Central memory CD8-positive, alpha-beta T cell (primary cell): ENCODE results near the gene SCAPER.

Experiments
- ATAC-seq: fragments of 150-1000 bp; cut with Tn5 transposase; replicated peaks from 2 replicates; pipeline ENCODE4 v1.10.0; 2022; ENCODE audit warnings: mild to moderate bottlenecking, moderate FRiP score, moderate number of reproducible peaks; ENCODE audit not compliant: poor library complexity, severe bottlenecking; ENCODE audit errors: extremely low read depth
- DNase-seq, 2 donors: peaks; one replicate each; pipeline ENCODE4 v3.0.0; 2021; ENCODE audit warnings: low spot score in 2 of 2
- H3K27ac Mint-ChIP-seq: one replicate; pipeline ENCODE4 v1.8.0; 2022; ENCODE audit warnings: low read depth, mild to moderate bottlenecking, moderate library complexity, mixed read lengths
- H3K27me3 Mint-ChIP-seq: one replicate; pipeline ENCODE4 v1.8.0; 2022; ENCODE audit warnings: mixed read lengths
- H3K36me3 Mint-ChIP-seq: one replicate; pipeline ENCODE4 v1.8.0; 2022; ENCODE audit warnings: mild to moderate bottlenecking, moderate library complexity, mixed read lengths; ENCODE audit not compliant: insufficient read depth
- H3K4me1 Mint-ChIP-seq: one replicate; pipeline ENCODE4 v1.8.0; 2022; ENCODE audit warnings: mixed read lengths
- H3K4me3 Mint-ChIP-seq: one replicate; pipeline ENCODE4 v1.8.0; 2022; ENCODE audit warnings: mild to moderate bottlenecking, moderate library complexity, mixed read lengths
- H3K9me3 Mint-ChIP-seq: one replicate; pipeline ENCODE4 v1.8.0; 2022; ENCODE audit warnings: mixed read lengths

SCAPER gene

DNA sequence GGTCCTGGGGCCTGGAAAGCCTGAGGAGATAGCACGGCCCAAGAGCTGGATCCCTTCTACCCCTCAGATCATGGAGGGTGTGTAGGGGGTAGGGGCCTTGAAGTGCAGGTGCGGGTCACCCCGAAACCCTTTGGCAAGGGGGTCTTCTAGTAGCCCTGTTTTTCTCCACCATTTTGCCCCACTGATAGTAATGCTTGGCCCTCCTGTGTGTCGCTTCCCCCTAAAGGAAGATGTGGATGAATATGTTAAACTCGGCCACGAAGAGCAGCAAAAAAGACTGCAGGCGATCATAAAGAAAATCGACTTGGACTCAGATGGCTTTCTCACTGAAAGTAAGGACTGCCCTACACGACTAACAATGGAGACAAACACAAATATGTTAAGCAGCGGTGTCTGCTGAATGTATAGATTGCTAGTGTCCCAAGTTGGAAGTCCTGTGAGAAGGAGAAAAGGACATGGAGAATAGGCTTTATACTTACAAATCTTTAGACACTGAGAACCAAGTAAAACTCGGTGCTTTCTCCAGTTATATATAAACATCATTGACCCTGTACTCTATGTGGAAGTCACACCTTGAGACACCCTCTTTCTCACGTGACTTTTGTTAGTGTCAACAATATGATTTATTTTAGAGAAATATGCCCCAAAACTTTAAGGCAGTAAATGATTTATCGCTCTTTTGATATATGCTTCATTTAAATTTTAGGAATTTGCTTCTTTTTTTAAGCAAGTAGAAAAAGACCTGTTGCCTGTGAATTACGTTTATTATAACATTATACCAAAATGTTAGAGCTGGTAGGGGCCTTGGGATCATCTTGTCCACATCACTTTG is 27.2 kb upstream of the SCAPER start:
- peak overlapping the region; percentile 76 for H3K27ac Mint-ChIP-seq

DNA sequence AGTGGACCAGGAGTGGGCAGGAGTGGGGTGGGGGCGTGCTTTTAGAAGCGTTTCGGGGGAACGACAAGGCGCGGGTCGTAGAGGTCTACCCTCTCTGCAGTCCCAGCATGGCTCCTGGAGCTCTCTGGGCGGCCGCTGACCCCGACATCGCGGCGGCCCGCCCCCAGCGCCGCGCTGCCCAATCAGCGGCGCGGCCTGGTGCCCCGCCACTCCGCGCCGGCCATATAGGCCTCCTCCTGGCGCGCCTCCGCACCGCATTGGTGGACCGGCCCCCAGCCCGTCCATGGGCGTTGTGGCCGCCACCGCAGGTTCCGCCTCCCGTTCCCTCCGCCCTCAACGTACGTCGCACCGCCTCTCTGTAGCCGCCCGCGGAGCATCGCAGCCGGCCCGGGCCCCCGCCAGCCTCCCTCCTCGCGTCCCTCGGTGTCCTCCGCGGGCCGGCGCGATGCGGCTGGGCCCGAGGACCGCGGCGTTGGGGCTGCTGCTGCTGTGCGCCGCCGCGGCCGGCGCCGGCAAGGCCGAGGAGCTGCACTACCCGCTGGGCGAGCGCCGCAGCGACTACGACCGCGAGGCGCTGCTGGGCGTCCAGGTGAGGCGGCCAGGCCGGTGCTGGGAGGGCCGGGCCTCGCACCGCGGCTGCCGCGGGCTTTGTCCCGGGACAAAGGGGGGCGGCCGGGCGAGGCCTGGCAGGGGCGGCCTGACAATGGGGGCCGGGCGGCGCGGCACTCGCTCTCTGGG is 26.4 kb upstream of the SCAPER start, which contains the start of gene RCN2:
Gene RCN2, plus strand, starts transcription at position 353 of the 738 bp plus-strand sequence. Its CDS starts 93 bp downstream, at position 446.
- peak; percentile 85 to 88 for DNase-seq
- peaks cover 24% of the 10 kb centered on the region for H3K4me1 Mint-ChIP-seq
- H3K9me3 Mint-ChIP-seq = no peaks in the 10 kb centered on the region

More for the DNA sequence above, 27.2 kb upstream of the SCAPER start:
- Mint-ChIP-seq H3K36me3 (peaks cover 11% of the 10 kb centered on the region), H3K4me3 (peak overlapping the region; percentile 78), H3K27me3 (no peaks in the 10 kb centered on the region), H3K4me1 (peaks cover 24% of the 10 kb centered on the region), H3K9me3 (no peaks in the 10 kb centered on the region)
- no peak for ATAC-seq
- DNase-seq = no peak

DNA sequence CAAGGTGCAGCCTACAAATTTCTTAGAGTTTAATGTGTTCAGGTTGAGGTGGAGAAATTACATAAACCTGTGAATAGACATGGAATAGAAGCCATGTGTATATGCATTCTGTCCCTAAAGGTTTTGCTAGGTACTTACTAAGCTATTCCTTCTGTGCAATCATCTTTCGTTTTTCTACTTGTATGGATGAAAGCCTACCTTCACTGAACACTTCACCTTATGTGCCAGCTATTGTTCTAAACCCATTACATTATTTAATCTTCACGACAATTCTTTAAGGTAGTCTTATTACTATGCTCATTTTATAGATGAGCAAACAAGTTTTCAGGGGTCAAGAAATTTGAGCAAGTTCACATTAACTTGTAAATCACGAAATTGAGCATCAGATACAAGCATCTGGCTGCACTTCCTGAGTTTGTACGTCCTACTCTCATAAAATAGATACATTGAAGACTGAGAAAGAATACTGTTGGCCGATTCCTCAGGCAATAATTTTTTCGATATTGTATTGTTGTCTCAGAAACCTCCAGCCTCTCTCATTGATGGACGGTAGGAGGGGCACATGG is 25.8 kb upstream of the SCAPER start:
- H3K27me3 Mint-ChIP-seq = no peaks in the 10 kb centered on the region
- peak overlapping the region; percentile 76 for H3K27ac Mint-ChIP-seq
- H3K4me1 Mint-ChIP-seq = peaks cover 24% of the 10 kb centered on the region
- DNase-seq = no peak
- H3K36me3 Mint-ChIP-seq = peaks cover 10% of the 10 kb centered on the region
- no peak for ATAC-seq
- no peaks in the 10 kb centered on the region for H3K9me3 Mint-ChIP-seq
- H3K4me3 Mint-ChIP-seq = peak overlapping the region; percentile 78

More for the DNA sequence above, 26.4 kb upstream of the SCAPER start, which contains the start of gene RCN2:
- H3K4me3 Mint-ChIP-seq = peak within 1 kb of the TSS; percentile 78
- no peaks in the 10 kb centered on the region for H3K27me3 Mint-ChIP-seq
- peak within 1 kb of the TSS; percentile 76 for H3K27ac Mint-ChIP-seq
- peak; percentile 99 for ATAC-seq
- peaks cover 10% of the 10 kb centered on the region for H3K36me3 Mint-ChIP-seq

DNA sequence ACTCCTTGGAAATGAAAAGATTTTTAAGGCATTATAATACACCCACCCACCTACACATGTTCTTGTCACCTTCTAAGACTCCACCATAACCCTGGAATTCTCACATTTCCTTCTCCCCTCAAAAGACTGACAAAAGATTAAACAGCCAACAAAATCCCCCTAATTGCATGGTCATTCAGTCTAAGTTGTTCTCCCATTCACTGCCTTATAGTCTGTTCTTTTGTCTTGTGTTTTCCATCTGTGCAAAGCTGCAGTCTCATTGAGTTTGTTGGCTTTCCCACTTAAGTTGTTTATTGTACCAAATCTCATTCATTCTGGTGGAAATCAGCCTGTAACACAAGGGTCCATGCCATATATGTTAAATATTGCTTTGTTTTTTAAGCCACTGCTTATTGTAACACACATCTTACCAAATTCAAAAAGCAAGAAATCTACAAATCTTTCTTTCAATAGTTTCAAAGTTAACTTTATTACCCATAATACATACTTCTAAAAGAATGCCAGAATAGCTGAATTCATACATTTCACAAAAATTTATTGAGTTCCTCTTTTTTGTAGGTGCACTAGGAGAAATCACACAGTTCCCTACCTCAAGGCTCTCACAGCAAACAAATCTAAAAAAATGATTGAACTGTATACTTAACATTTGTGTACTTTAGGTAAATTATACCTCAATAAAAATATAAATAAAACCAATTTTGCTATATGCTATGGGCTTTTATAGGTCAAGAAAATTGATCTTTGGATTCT is 24.0 kb upstream of the SCAPER start:
- Mint-ChIP-seq H3K27me3 (no peaks in the 10 kb centered on the region), H3K9me3 (no peaks in the 10 kb centered on the region), H3K36me3 (peaks cover 2% of the 10 kb centered on the region), H3K4me1 (peaks cover 17% of the 10 kb centered on the region), H3K4me3 (no peak overlapping the region), H3K27ac (no peak overlapping the region)
- no peak for DNase-seq
- ATAC-seq = no peak

DNA sequence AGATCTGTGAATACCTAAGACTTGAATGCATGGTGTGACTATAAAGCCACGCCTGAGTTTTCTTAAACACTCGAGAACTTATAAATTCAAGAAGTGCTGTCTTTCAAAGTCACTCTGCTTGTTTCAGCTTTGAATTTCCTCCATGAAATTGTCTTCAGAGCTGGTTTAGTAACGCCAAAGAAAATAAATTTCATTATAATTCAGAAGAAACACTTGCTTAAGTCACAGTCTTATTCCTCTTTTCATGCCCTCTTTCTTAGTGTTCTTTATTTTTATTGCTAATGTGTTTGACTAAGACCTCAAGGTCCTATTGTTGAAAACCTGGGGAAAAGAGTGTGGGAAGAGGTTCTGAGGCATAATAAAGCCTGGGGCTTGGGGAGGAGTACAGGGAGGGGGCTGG is 23.1 kb upstream of the SCAPER start:
- Mint-ChIP-seq H3K27me3 (peaks cover 5% of the 10 kb centered on the region), H3K9me3 (no peaks in the 10 kb centered on the region), H3K4me3 (no peak overlapping the region), H3K4me1 (peaks cover 16% of the 10 kb centered on the region), H3K36me3 (peaks cover 2% of the 10 kb centered on the region), H3K27ac (no peak overlapping the region)
- DNase-seq (no peak), ATAC-seq (no peak)

DNA sequence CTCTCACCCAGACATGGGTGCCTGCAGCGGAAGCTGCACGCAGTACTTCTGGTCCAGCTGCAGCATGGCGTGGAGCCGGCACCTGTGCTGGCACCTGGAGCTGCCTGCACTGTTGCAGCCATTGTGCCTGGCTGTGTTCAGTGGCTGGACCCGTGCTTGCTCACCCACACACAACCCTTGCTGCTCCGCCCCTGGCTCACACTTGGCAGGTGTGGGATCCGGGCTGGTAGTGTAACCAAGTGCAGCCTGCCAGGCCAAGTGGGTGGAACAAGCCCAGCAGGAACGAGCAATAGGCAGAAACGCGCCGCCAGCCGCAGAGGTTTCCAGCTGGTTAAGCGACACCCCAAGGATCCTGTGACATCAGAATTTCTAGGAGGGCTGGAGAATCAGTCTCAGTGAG is 11.2 kb upstream of the SCAPER start:
- H3K9me3 Mint-ChIP-seq = no peaks in the 10 kb centered on the region

DNA sequence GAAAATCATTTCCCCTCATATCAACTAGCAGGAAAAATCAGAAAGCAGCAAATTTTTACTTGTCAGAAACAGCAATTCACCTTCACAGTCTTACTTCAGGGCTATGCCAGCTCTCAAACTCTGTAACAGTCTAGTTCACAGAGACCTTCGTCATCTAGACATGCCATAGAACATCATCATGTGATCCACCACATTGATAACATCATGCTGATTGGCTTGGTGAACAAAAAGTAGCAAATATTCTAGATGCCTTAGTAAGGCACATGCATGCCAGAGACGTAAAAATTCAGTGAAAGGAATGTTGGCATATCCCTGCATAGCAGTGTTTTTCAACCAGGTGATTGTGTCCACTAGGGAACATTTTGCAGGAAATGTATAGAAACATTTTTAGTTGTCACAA is 8.6 kb upstream of the SCAPER start:
- ATAC-seq = no peak
- H3K4me3 Mint-ChIP-seq = no peak overlapping the region
- no peaks in the 10 kb centered on the region for H3K4me1 Mint-ChIP-seq
- no peak overlapping the region for H3K27ac Mint-ChIP-seq
- no peaks in the 10 kb centered on the region for H3K36me3 Mint-ChIP-seq
- H3K9me3 Mint-ChIP-seq = no peaks in the 10 kb centered on the region
- H3K27me3 Mint-ChIP-seq = peaks cover 14% of the 10 kb centered on the region
- DNase-seq = no peak

More for the DNA sequence above, 11.2 kb upstream of the SCAPER start:
- no peaks in the 10 kb centered on the region for H3K36me3 Mint-ChIP-seq
- H3K27me3 Mint-ChIP-seq = peaks cover 33% of the 10 kb centered on the region
- H3K4me3 Mint-ChIP-seq = no peak overlapping the region
- H3K4me1 Mint-ChIP-seq = no peaks in the 10 kb centered on the region
- H3K27ac Mint-ChIP-seq = no peak overlapping the region
- DNase-seq = no peak
- ATAC-seq = no peak

DNA sequence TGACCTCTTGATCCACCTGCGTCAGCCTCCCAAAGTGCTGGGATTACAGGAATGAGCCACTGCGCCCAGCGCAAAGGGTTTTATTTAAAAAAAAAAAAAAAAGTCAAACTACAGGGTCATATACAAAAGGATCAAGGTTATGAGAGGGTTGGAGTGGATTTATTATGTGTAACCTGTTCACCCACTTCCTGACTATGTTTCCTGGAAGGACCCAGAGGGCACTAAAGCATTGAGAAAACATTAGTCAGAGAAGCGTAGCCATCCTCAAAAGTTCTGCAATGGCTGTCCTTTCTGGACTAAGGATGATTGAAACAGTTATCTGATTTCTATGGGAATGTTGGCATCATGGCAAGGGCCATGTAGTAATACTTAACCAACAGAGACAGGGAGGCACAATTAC is 7.3 kb upstream of the SCAPER start:
- peaks cover 3% of the 10 kb centered on the region for H3K27me3 Mint-ChIP-seq
- no peak overlapping the region for H3K4me3 Mint-ChIP-seq
- no peaks in the 10 kb centered on the region for H3K9me3 Mint-ChIP-seq
- H3K4me1 Mint-ChIP-seq = no peaks in the 10 kb centered on the region
- ATAC-seq = no peak
- no peak for DNase-seq
- H3K36me3 Mint-ChIP-seq = no peaks in the 10 kb centered on the region
- H3K27ac Mint-ChIP-seq = no peak overlapping the region

DNA sequence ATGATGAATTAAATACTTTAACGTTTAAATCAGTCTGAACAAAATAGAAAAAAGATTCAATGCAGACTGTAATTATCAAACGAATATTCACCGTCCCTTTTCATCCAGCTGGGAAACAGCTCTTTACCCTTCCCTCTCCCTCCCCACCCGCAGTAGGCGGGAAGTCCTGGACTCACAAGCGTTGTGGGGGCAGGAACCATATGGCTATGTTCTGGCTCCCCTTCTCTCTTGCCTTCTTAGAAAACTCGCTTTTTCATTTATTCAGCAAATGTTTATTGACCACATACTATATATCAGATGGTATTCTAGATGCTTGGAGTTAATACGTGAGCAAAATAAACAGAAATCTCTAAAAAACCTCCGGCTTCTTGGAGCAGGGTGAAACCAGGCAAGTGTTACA is 715 bp upstream of the SCAPER start:
- ATAC-seq = no peak
- no peak for DNase-seq
- no peaks in the 10 kb centered on the region for H3K9me3 Mint-ChIP-seq
- H3K36me3 Mint-ChIP-seq = peaks cover 3% of the 10 kb centered on the region
- peaks cover 17% of the 10 kb centered on the region for H3K4me1 Mint-ChIP-seq
- no peaks in the 10 kb centered on the region for H3K27me3 Mint-ChIP-seq
- peak overlapping the region; percentile 88 for H3K27ac Mint-ChIP-seq
- peak overlapping the region; percentile 87 for H3K4me3 Mint-ChIP-seq

DNA sequence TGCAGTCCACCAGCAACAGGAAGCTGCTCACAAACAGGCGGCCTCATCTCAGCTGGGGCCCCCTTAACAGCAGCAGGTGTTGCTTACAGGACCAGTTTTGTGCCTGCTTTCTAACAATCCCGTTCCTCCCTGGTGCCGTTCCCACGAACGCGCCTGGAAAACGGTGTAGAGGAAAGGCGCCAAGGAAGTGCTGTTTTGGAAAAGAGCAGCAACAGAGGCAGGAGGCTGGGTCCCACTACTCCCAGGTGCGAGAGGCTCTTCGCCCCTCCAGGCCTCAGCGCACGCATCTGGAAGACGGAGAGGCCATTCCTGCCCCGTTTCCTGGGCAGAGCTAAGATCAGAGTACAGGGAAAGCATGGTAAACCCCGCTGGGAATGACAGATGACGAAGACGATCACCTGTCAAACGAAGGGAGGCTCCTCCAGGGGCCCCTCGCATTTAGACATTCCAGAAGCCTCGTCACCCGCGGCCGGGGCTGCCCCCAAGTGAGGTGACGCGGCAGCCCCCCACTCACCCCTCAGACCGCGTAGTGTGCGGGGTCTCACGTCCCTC is 603 bp downstream of the SCAPER start:
- DNase-seq = peak in 1 of 2 donors; percentile 11
- H3K27me3 Mint-ChIP-seq = no peaks in the 10 kb centered on the region
- no peaks in the 10 kb centered on the region for H3K9me3 Mint-ChIP-seq
- H3K4me1 Mint-ChIP-seq = peaks cover 17% of the 10 kb centered on the region
- H3K4me3 Mint-ChIP-seq = peak overlapping the region; percentile 87
- H3K36me3 Mint-ChIP-seq = peaks cover 3% of the 10 kb centered on the region
- peak overlapping the region; percentile 88 for H3K27ac Mint-ChIP-seq
- peak; percentile 11 for ATAC-seq

DNA sequence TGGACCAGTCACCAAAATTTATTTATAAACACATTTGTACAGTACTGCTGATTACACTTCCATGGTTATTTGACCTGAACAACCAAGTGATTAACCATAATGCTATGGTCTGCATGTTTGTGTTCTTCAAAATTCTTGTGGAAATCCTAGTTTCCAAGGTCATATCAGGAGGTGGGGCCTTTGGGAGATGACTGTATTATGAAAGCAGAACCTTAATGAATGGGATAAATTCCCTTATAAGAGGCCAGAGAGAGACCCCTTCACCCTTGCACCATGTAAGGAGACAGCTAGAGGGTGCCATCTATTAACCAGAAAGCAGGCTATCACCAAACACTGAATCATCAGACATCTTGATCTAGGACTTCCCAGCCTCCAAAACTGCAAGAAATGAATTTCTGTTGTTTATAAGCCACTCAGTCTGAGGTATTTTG is 1.9 kb downstream of the SCAPER start:
- no peaks in the 10 kb centered on the region for H3K27me3 Mint-ChIP-seq
- no peaks in the 10 kb centered on the region for H3K9me3 Mint-ChIP-seq
- H3K36me3 Mint-ChIP-seq = peaks cover 3% of the 10 kb centered on the region
- ATAC-seq (peak; percentile 47), DNase-seq (no peak)
- H3K4me3 Mint-ChIP-seq = peak overlapping the region; percentile 87
- no peak overlapping the region for H3K27ac Mint-ChIP-seq
- H3K4me1 Mint-ChIP-seq = peaks cover 20% of the 10 kb centered on the region

DNA sequence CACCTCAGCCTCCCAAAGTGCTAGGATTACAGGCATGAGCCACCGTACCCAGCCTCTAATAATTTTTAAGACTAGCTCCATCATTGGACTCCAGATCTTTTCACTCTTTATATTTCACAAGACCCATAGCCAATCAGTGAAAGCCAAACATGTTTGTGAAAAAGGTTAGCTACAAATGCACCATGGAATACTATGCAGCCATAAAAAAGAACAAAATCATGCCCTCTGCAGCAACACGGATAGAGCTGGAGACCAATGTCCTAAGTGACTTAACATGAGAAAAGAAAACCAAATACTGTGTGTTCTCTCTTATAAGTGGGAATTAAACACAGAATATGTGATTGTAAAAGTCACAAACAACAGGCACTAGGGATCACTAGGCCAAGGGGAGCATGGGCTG is 3.2 kb downstream of the SCAPER start:
- peaks cover 25% of the 10 kb centered on the region for H3K4me1 Mint-ChIP-seq

More for the DNA sequence above, 3.2 kb downstream of the SCAPER start:
- peaks cover 3% of the 10 kb centered on the region for H3K36me3 Mint-ChIP-seq
- H3K9me3 Mint-ChIP-seq = no peaks in the 10 kb centered on the region
- no peaks in the 10 kb centered on the region for H3K27me3 Mint-ChIP-seq
- ATAC-seq (no peak), DNase-seq (no peak)
- H3K27ac Mint-ChIP-seq = no peak overlapping the region
- H3K4me3 Mint-ChIP-seq = no peak overlapping the region
